GM12875 (cell line): ENCODE measurements around the gene ULBP2.
"Not testable (repeated sequence)": the region's sequence is repeated elsewhere in the genome, so short reads cannot be mapped to it uniquely, and the experiment has no call there.

Source experiments
- H3K4me3 ChIP-seq: one replicate; pipeline ENCODE4 v1.5.1; 2011; ENCODE audit warnings: low read depth, low read length, control low read depth
- CTCF ChIP-seq: IDR thresholded peaks from 2 replicates; pipeline ENCODE4 v1.5.1; 2011; ENCODE audit warnings: low read depth, mild to moderate bottlenecking, control low read depth, inconsistent platforms, low read length, moderate library complexity, borderline replicate concordance; ENCODE audit not compliant: insufficient read depth

ULBP2 gene

GRCh38 chr6:149910721-149911151 is 31.1 kb upstream of the ULBP2 start:
- TF ChIP-seq CTCF, result no peak
- no peak overlapping the region for H3K4me3 ChIP-seq

- H3K4me3 ChIP-seq, result not testable (repeated sequence)
Measured at GRCh38 chr6:149912680-149913079, 29.1 kb upstream of the ULBP2 start.

- no peak for TF ChIP-seq CTCF
Measured at GRCh38 chr6:149913085-149913484, 28.7 kb upstream of the ULBP2 start.

GRCh38 chr6:149913540-149914240 is 28.1 kb upstream of the ULBP2 start:
- H3K4me3 ChIP-seq, result no peak overlapping the region
- no peak for TF ChIP-seq CTCF

More at GRCh38 chr6:149913085-149913484, 28.7 kb upstream of the ULBP2 start:
- no peak overlapping the region for H3K4me3 ChIP-seq

GRCh38 chr6:149915970-149916865 is 25.6 kb upstream of the ULBP2 start:
- no peak overlapping the region for H3K4me3 ChIP-seq
- no peak for TF ChIP-seq CTCF

GRCh38 chr6:149917679-149918078 is 24.1 kb upstream of the ULBP2 start:
- no peak for TF ChIP-seq CTCF
- no peak overlapping the region for H3K4me3 ChIP-seq

- TF ChIP-seq CTCF, result no peak
- H3K4me3 ChIP-seq, result no peak overlapping the region
Measured at GRCh38 chr6:149918151-149918905, 23.5 kb upstream of the ULBP2 start.

GRCh38 chr6:149919126-149919833 is 22.5 kb upstream of the ULBP2 start:
- not testable (repeated sequence) for H3K4me3 ChIP-seq
